Esophagus muscularis mucosa (tissue), 4 donors: Measurements from ENCODE around the gene GAMT. TPM values are rescaled to one million over a fixed set of nuclear protein-coding genes. Genes with fewer than 3 reads are reported as not detected.
A peak's percentile ranks its signal among the peaks of the same experiment; 100 is the strongest.

Experiments used
- DNase-seq: peaks from one replicate; pipeline ENCODE4 v3.0.0-alpha.2; 2017; ENCODE audit errors: extremely low spot score
- H3K27ac ChIP-seq, 4 donors: fragments of 200-600 bp; sonication (generic); replicated peaks in 1 of 4; 1 replicate in 3 of 4; 2 replicates in 1 of 4; pipeline ENCODE4 v1.5.1; 2016 to 2019; ENCODE audit warnings: mild to moderate bottlenecking in 1 of 4
- H3K27me3 ChIP-seq, 4 donors: fragments of 200-600 bp; sonication (generic); one replicate each; pipeline versions ENCODE4 v1.5.1 to v1.6.0; 2016 to 2019
- H3K36me3 ChIP-seq, 4 donors: fragments of 200-600 bp; sonication (generic); one replicate each; pipeline ENCODE4 v1.5.1; 2016 to 2019
- H3K4me1 ChIP-seq, 4 donors: fragments of 200-600 bp; sonication (generic); one replicate each; pipeline ENCODE4 v1.5.1; 2016 to 2019
- H3K4me3 ChIP-seq, 4 donors: fragments of 200-600 bp; sonication (generic); 1 replicate in 2 of 4; 2 replicates in 2 of 4; pipeline ENCODE4 v1.5.1; 2016 to 2019; ENCODE audit warnings: mild to moderate bottlenecking in 4 of 4, moderate library complexity in 1 of 4
- H3K9me3 ChIP-seq, 4 donors: fragments of 200-600 bp; sonication (generic); 1 replicate in 3 of 4; 2 replicates in 1 of 4; pipeline ENCODE4 v1.5.1; 2016 to 2019
- CTCF ChIP-seq, 3 experiments: fragments of 200-600 bp in 2 of 3; fragments of 450-650 bp in 1 of 3; sonication (generic) in 2 of 3; IDR thresholded peaks; one replicate each; pipeline ENCODE4 v1.5.1; 2017 to 2019; ENCODE audit warnings: antibody characterized with exemption in 3 of 3, mild to moderate bottlenecking in 2 of 3, moderate library complexity in 1 of 3
- EP300 ChIP-seq: sonication (generic); formaldehyde crosslinking; IDR thresholded peaks from one replicate; pipeline ENCODE4 v1.6.1; 2017; ENCODE audit warnings: antibody characterized with exemption
- POLR2A ChIP-seq: fragments of 450-650 bp; IDR thresholded peaks from one replicate; pipeline ENCODE4 v1.6.1; 2017; ENCODE audit warnings: antibody characterized with exemption, moderate library complexity, mild to moderate bottlenecking, low read depth
- POLR2AphosphoS5 ChIP-seq, 2 donors: sonication (generic); formaldehyde crosslinking; IDR thresholded peaks; one replicate each; pipeline ENCODE4 v1.6.1; 2017; ENCODE audit warnings: antibody characterized with exemption in 2 of 2
- WGBS: methylation state at CpG from one replicate; pipeline ENCODE4 v1.1.5; 2018; 5-methylcytosine and 5-hydroxymethylcytosine counted together
- intact Hi-C: fragments of 100-400 bp; cut with DNase I; formaldehyde crosslinking; loops from one replicate; pipeline ENCODE4 v1.15.1; 2023
- total RNA-seq, 4 donors: library from RNA; depleted of rRNA; stranded (reverse); fragments of >200 nt; gene quantifications; one replicate each; pipeline versions ENCODE4 v1.1.0 to v1.2.1, GENCODE V29; 2016

GAMT gene
- total RNA-seq, 4 donors from 2014 or later, result 5.8 to 13.4 (median 11.9) TPM

GRCh38 chr19:1402411-1403070, 1.2 kb upstream of the GAMT start:
- Histone ChIP-seq H3K27me3 (peaks cover 0 to 5% (median 0%) of the 10 kb centered on the region in 4 donors), H3K9me3 (no peaks in the 10 kb centered on the region), H3K36me3 (peaks cover 0 to 6% (median 0%) of the 10 kb centered on the region in 4 donors), H3K4me1 (peaks cover 14 to 45% (median 43%) of the 10 kb centered on the region in 4 donors), H3K27ac (no peak overlapping the region), H3K4me3 (no peak overlapping the region)
- no peak for DNase-seq
- WGBS, result 58% methylated on average over 20 of the region's 25 CpGs
- intact Hi-C loops, result loop anchor here (10.0 kb wide), 1 partner anchor 118 kb away; the partner anchor contains the start of gene EFNA2
- TF ChIP-seq POLR2AphosphoS5 (IDR thresholded peaks at IDR 0.05), result no peak
- no peak for TF ChIP-seq CTCF (IDR thresholded peaks at IDR 0.05)
- TF ChIP-seq POLR2A, result no peak
- TF ChIP-seq EP300, result no peak

GRCh38 chr19:1401889-1402217, 511 bp upstream of the GAMT start:
- Histone ChIP-seq H3K27me3 (peaks cover 0 to 5% (median 0%) of the 10 kb centered on the region in 4 donors), H3K27ac (no peak overlapping the region), H3K4me3 (peak overlapping the region; percentile 63 to 82 (median 68)), H3K36me3 (peaks cover 0 to 9% (median 0%) of the 10 kb centered on the region in 4 donors), H3K9me3 (no peaks in the 10 kb centered on the region), H3K4me1 (peaks cover 14 to 44% (median 43%) of the 10 kb centered on the region in 4 donors)
- intact Hi-C loops, result loop anchor here (10.0 kb wide), 1 partner anchor 117 kb away; the partner anchor contains the start of gene EFNA2
- DNase-seq, result no peak
- 68% methylated on average over 11 of the region's 11 CpGs for WGBS
- TF ChIP-seq POLR2A, result no peak
- no peak for TF ChIP-seq CTCF (IDR thresholded peaks at IDR 0.05)
- TF ChIP-seq EP300, result no peak
- no peak for TF ChIP-seq POLR2AphosphoS5 (IDR thresholded peaks at IDR 0.05)

DNA sequence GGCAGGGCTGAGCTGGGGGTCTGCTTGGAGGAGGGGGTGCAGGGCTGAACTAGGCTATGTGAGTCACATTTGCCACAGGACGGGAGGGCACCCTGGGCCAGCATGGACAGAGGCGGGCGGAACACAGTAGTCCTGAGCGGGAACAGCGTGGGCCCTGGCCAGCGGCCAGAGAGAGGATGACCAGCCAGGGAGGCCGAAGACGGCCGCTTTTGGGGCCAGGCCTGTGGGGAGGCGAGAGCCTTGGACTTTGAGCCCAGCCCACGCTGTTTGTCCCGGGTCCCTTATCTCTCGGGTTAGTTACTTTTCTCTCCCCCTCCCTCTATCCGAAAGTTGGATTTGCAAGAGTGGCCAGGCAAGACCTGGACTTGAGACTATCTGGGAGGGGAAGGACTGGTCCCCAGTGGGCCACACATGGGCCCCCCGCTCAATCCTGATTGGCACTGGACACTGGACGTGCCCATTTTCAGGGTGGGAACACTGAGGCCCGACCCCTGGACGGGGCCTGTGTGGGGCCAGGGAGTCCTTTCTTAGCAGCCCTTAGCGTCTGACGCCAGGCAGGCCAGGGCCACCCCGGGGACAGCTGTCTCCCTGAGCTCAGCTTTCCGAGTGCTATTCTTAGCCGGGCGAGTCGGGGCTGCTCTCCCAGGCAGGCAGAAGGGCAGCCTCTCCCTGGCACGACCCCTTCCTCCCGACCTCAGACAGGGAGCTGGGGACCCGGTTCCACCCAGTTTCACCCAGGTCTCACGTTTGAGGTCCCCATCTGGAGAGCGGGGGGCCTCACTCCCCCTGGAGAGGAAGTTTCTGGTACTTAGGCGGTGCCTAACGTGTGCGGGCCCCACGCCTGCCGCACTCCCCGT, 833 bp downstream of the GAMT start:
- H3K27ac ChIP-seq, result no peak overlapping the region
- intact Hi-C loops, result loop anchor here (10.0 kb wide), 1 partner anchor 116 kb away; the partner anchor contains the start of gene EFNA2

GRCh38 chr19:1399745-1400144, 1.6 kb downstream of the GAMT start:
- Histone ChIP-seq H3K9me3 (no peaks in the 10 kb centered on the region), H3K4me3 (no peak overlapping the region), H3K27ac (no peak overlapping the region), H3K4me1 (peaks cover 31 to 58% (median 57%) of the 10 kb centered on the region in 4 donors), H3K36me3 (peaks cover 0 to 10% (median 7%) of the 10 kb centered on the region in 4 donors), H3K27me3 (peaks cover 0 to 5% (median 0%) of the 10 kb centered on the region in 4 donors)
- 94% methylated on average over 13 of the region's 15 CpGs for WGBS
- TF ChIP-seq POLR2A (no peak), EP300 (no peak), POLR2AphosphoS5 (IDR thresholded peaks at IDR 0.05) (no peak), CTCF (IDR thresholded peaks at IDR 0.05) (no peak)
- DNase-seq, result no peak
- intact Hi-C loops, result loop anchor here (10.0 kb wide), 1 partner anchor 115 kb away; the partner anchor contains the start of gene EFNA2

More for the DNA sequence above, 833 bp downstream of the GAMT start:
- TF ChIP-seq POLR2AphosphoS5 (IDR thresholded peaks at IDR 0.05) (no peak), CTCF (IDR thresholded peaks at IDR 0.05) (no peak), POLR2A (no peak), EP300 (no peak)
- WGBS, result 14% methylated on average over 7 of the region's 36 CpGs
- H3K27me3 ChIP-seq, result peaks cover 0 to 5% (median 0%) of the 10 kb centered on the region in 4 donors
- H3K36me3 ChIP-seq, result peaks cover 0 to 9% (median 0%) of the 10 kb centered on the region in 4 donors
- no peaks in the 10 kb centered on the region for H3K9me3 ChIP-seq
- H3K4me3 ChIP-seq, result peak overlapping the region; percentile 63 to 82 (median 68)
- H3K4me1 ChIP-seq, result peaks cover 23 to 50% (median 49%) of the 10 kb centered on the region in 4 donors
- DNase-seq, result no peak
